ENCODE data around the gene TOMM22. TPM values are rescaled to one million over a fixed set of nuclear protein-coding genes. Genes with fewer than 3 reads are reported as not detected.

TOMM22 gene
- total RNA-seq, 1 experiment from 2014 or later, result 113 TPM

DNA sequence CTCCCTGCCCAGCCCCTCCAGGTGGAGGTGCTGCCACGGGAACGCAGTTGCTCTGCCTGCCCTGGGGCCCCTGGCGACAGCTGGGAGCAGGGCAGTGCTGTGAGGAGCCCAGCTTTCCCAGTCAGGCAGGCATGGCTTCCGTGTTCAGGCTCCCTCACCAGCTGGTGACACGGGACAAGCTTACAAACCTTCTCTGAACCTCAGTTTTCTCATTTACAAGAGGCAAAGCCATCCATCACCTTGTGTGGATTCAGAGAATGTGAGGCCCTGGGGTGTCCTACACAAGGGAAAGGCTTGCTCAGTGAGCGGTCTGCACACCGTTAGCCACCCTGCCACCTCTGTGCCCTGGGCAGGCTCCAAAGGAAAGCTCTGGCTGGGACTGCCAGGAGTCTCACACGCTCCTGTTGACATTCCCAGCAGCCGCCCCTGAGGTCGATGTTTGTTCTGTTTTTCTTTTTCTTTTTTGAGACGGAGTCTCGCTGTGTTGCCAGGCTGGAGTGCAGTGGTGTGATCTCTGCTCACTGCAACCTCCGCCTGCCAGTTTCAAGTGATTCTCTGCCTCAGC, 50.6 kb downstream of the TOMM22 start:
- peak overlapping the region; percentile 72 for H3K27ac Mint-ChIP-seq (ENCODE audit: unreplicated experiment)
- Histone ChIP-seq H3K27me3 (replicated peaks; ENCODE audit: control insufficient read depth, insufficient read depth, low read length) (no peaks in the 10 kb centered on the region), H3K4me1 (no peaks in the 10 kb centered on the region), H3K4me3 (ENCODE audit: low read depth, low read length) (no peak overlapping the region), H3K36me3 (ENCODE audit: control insufficient read depth, insufficient read depth, low read length) (peaks cover 7% of the 10 kb centered on the region), H3K9me3 (no peaks in the 10 kb centered on the region)
- H3K9me3 Mint-ChIP-seq (ENCODE audit: unreplicated experiment), result no peaks in the 10 kb centered on the region
- no peaks in the 10 kb centered on the region for H3K27me3 Mint-ChIP-seq (ENCODE audit: insufficient read depth, unreplicated experiment)
- BruUV-seq (replicated peaks), result no TSS peak
- H3K36me3 Mint-ChIP-seq (ENCODE audit: insufficient read depth, unreplicated experiment), result peaks cover 73% of the 10 kb centered on the region
- intact Hi-C loops (cut with micrococcal nuclease; ENCODE audit: unreplicated experiment), result no loop called here
- H3K4me3 Mint-ChIP-seq (ENCODE audit: unreplicated experiment), result no peak overlapping the region
- ChIA-PET CTCF (no interaction called here), POLR2A (interaction anchor here (1.3 kb wide), 1 partner anchor 27 kb away, joined by 3 read pairs; the partner anchor contains the start of gene GTPBP1)
- DNase-seq, result no peak
- no peaks in the 10 kb centered on the region for H3K4me1 Mint-ChIP-seq (ENCODE audit: low read depth, unreplicated experiment)
- TF ChIP-seq, protein P1, sequence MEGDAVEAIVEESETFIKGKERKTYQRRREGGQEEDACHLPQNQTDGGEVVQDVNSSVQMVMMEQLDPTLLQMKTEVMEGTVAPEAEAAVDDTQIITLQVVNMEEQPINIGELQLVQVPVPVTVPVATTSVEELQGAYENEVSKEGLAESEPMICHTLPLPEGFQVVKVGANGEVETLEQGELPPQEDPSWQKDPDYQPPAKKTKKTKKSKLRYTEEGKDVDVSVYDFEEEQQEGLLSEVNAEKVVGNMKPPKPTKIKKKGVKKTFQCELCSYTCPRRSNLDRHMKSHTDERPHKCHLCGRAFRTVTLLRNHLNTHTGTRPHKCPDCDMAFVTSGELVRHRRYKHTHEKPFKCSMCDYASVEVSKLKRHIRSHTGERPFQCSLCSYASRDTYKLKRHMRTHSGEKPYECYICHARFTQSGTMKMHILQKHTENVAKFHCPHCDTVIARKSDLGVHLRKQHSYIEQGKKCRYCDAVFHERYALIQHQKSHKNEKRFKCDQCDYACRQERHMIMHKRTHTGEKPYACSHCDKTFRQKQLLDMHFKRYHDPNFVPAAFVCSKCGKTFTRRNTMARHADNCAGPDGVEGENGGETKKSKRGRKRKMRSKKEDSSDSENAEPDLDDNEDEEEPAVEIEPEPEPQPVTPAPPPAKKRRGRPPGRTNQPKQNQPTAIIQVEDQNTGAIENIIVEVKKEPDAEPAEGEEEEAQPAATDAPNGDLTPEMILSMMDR (IDR thresholded peaks at IDR 0.05; ENCODE audit: insufficient read depth in 1 of 2, low read depth in 1 of 2, low read length in 1 of 2, severe bottlenecking in 1 of 2, unreplicated experiment in 1 of 2), result no peak

GRCh38 chr22:38733329-38733723, 51.6 kb downstream of the TOMM22 start:
- POLR2A ChIA-PET, result interaction anchor here (1.3 kb wide), 1 partner anchor 28 kb away, joined by 3 read pairs; the partner anchor contains the start of gene GTPBP1
- DNase-seq, result peak in 1 of 2 experiments; percentile 69
- intact Hi-C loops (cut with micrococcal nuclease; ENCODE audit: unreplicated experiment), result no loop called here
- H3K27me3 Mint-ChIP-seq (ENCODE audit: insufficient read depth, unreplicated experiment), result no peaks in the 10 kb centered on the region
- H3K27ac Mint-ChIP-seq (ENCODE audit: unreplicated experiment), result peak overlapping the region; percentile 72
- H3K4me3 Mint-ChIP-seq (ENCODE audit: unreplicated experiment), result no peak overlapping the region
- BruUV-seq (replicated peaks), result no TSS peak
- Histone ChIP-seq H3K9me3 (no peaks in the 10 kb centered on the region), H3K4me3 (ENCODE audit: low read depth, low read length) (no peak overlapping the region), H3K4me1 (no peaks in the 10 kb centered on the region), H3K27me3 (replicated peaks; ENCODE audit: control insufficient read depth, insufficient read depth, low read length) (no peaks in the 10 kb centered on the region), H3K36me3 (ENCODE audit: control insufficient read depth, insufficient read depth, low read length) (peaks cover 2% of the 10 kb centered on the region; the same call in 1 of the 2 replicates)
- TF ChIP-seq, protein P1 (IDR thresholded peaks at IDR 0.05; ENCODE audit: insufficient read depth in 1 of 2, low read depth in 1 of 2, low read length in 1 of 2, severe bottlenecking in 1 of 2, unreplicated experiment in 1 of 2), result peak; percentile 81 to 90
- CTCF ChIA-PET, result interaction anchor here (0.6 to 2.1 kb wide), 5 partner anchors 8 to 835 kb away, joined by 3 to 7 read pairs (median 4); no protein-coding TSS in a partner anchor
- H3K36me3 Mint-ChIP-seq (ENCODE audit: insufficient read depth, unreplicated experiment), result peaks cover 77% of the 10 kb centered on the region
- no peaks in the 10 kb centered on the region for H3K4me1 Mint-ChIP-seq (ENCODE audit: low read depth, unreplicated experiment)
- H3K9me3 Mint-ChIP-seq (ENCODE audit: unreplicated experiment), result no peaks in the 10 kb centered on the region

DNA sequence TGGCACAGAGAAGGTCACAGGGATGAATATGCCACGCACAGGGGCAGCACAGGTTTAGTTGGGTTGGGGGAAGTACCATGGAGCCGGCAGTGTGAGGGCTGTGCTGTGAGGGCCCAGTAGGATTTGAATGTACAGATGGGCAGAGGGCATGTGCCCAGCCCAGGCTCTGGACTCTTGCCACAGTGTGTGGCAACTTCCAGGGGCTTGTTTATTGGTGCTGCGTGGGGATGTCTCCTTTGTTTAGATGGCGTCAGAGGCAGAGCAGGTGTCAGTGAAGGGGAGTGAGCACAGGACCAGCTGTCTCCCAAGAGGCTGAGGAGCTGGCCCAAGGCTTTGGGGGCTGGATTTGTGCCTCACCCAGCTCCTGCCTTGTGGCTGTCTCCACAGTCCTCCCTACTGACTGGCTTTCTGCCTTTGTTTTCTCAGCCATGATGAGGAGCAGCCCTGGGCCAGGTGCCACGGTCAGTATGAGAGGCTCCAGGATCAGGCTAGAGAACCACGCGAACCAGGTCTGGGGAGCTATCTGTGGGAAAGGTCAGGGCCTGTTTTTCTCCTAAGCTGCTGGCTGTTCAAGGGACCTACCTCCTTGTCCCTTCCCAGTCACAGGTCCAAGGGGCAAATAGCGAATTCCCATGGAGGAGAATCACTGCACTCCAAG, 52.1 kb downstream of the TOMM22 start:
- TF ChIP-seq, protein P1 (IDR thresholded peaks at IDR 0.05; ENCODE audit: insufficient read depth in 1 of 2, low read depth in 1 of 2, low read length in 1 of 2, severe bottlenecking in 1 of 2, unreplicated experiment in 1 of 2), result no peak
- Mint-ChIP-seq H3K9me3 (ENCODE audit: unreplicated experiment) (no peaks in the 10 kb centered on the region), H3K27me3 (ENCODE audit: insufficient read depth, unreplicated experiment) (no peaks in the 10 kb centered on the region), H3K4me1 (ENCODE audit: low read depth, unreplicated experiment) (no peaks in the 10 kb centered on the region), H3K27ac (ENCODE audit: unreplicated experiment) (peak overlapping the region; percentile 72), H3K4me3 (ENCODE audit: unreplicated experiment) (no peak overlapping the region), H3K36me3 (ENCODE audit: insufficient read depth, unreplicated experiment) (peaks cover 77% of the 10 kb centered on the region)
- no TSS peak for BruUV-seq (replicated peaks)
- Histone ChIP-seq H3K27me3 (replicated peaks; ENCODE audit: control insufficient read depth, insufficient read depth, low read length) (no peaks in the 10 kb centered on the region), H3K9me3 (no peaks in the 10 kb centered on the region), H3K4me1 (no peaks in the 10 kb centered on the region), H3K36me3 (ENCODE audit: control insufficient read depth, insufficient read depth, low read length) (peaks cover 2% of the 10 kb centered on the region; the same call in 1 of the 2 replicates), H3K4me3 (ENCODE audit: low read depth, low read length) (no peak overlapping the region)
- intact Hi-C loops (cut with micrococcal nuclease; ENCODE audit: unreplicated experiment), result no loop called here
- DNase-seq, result no peak
- ChIA-PET POLR2A (interaction anchor here (1.3 kb wide), 1 partner anchor 28 kb away, joined by 3 read pairs; the partner anchor contains the start of gene GTPBP1), CTCF (interaction anchor here (0.6 to 2.1 kb wide), 7 partner anchors 9 to 836 kb away, joined by 3 to 7 read pairs (median 4); no protein-coding TSS in a partner anchor)

Data from Caco-2 (cell line).